ENCODE data around the gene FBXL4.

The FBXL4 gene

GRCh38 chr6:98984121-98984520 lies 36.4 kb upstream of the FBXL4 start:
- in situ Hi-C loops (cut with HindIII; ENCODE audit: low pct_ligation_motif_present, low sequenced_read_pairs) = no loop called here
- H3K4me3 ChIP-seq (ENCODE audit: low read depth, low read length) = no peak overlapping the region
- H3K36me3 ChIP-seq (replicated peaks) = no peaks in the 10 kb centered on the region
- H3K27ac ChIP-seq = no peak overlapping the region
- no peaks in the 10 kb centered on the region for H3K27me3 ChIP-seq (replicated peaks)
- no peak for DNase-seq
- TF ChIP-seq CTCF (IDR thresholded peaks at IDR 0.05; ENCODE audit: low read depth, low read length, missing control alignments) = no peak

GRCh38 chr6:98981473-98981872 lies 33.7 kb upstream of the FBXL4 start:
- in situ Hi-C loops (cut with HindIII; ENCODE audit: low pct_ligation_motif_present, low sequenced_read_pairs) = no loop called here
- Histone ChIP-seq H3K4me3 (ENCODE audit: low read depth, low read length) (no peak overlapping the region), H3K27me3 (replicated peaks) (no peaks in the 10 kb centered on the region), H3K36me3 (replicated peaks) (no peaks in the 10 kb centered on the region), H3K27ac (no peak overlapping the region)
- TF ChIP-seq CTCF (IDR thresholded peaks at IDR 0.05; ENCODE audit: low read depth, low read length, missing control alignments) = no peak
- DNase-seq = no peak

GRCh38 chr6:98980819-98981218 lies 33.1 kb upstream of the FBXL4 start:
- Histone ChIP-seq H3K36me3 (replicated peaks) (no peaks in the 10 kb centered on the region), H3K27me3 (replicated peaks) (no peaks in the 10 kb centered on the region), H3K27ac (no peak overlapping the region), H3K4me3 (ENCODE audit: low read depth, low read length) (no peak overlapping the region)
- no peak for DNase-seq
- in situ Hi-C loops (cut with HindIII; ENCODE audit: low pct_ligation_motif_present, low sequenced_read_pairs) = no loop called here
- no peak for TF ChIP-seq CTCF (IDR thresholded peaks at IDR 0.05; ENCODE audit: low read depth, low read length, missing control alignments)

- no peaks in the 10 kb centered on the region for H3K36me3 ChIP-seq (replicated peaks)
- no peaks in the 10 kb centered on the region for H3K27me3 ChIP-seq (replicated peaks)
- TF ChIP-seq CTCF (IDR thresholded peaks at IDR 0.05; ENCODE audit: low read depth, low read length, missing control alignments) = no peak
- in situ Hi-C loops (cut with HindIII; ENCODE audit: low pct_ligation_motif_present, low sequenced_read_pairs) = no loop called here
- no peak overlapping the region for H3K4me3 ChIP-seq (ENCODE audit: low read depth, low read length)
- H3K27ac ChIP-seq = no peak overlapping the region
- DNase-seq = no peak
Observed at GRCh38 chr6:98977671-98978292, 30.0 kb upstream of the FBXL4 start.

GRCh38 chr6:98976674-98977385 lies 29.1 kb upstream of the FBXL4 start:
- H3K27ac ChIP-seq = no peak overlapping the region
- DNase-seq = no peak
- TF ChIP-seq CTCF (IDR thresholded peaks at IDR 0.05; ENCODE audit: low read depth, low read length, missing control alignments) = no peak
- no peak overlapping the region for H3K4me3 ChIP-seq (ENCODE audit: low read depth, low read length)
- H3K36me3 ChIP-seq (replicated peaks) = no peaks in the 10 kb centered on the region
- no peaks in the 10 kb centered on the region for H3K27me3 ChIP-seq (replicated peaks)
- in situ Hi-C loops (cut with HindIII; ENCODE audit: low pct_ligation_motif_present, low sequenced_read_pairs) = no loop called here

Data from brain microvascular endothelial cell (primary cell).